DND-41 (cell line): ENCODE measurements around the gene CPNE5.

Source experiments
- ATAC-seq: fragments of 200-7000 bp; cut with Tn5 transposase; 3 replicates; pipeline ENCODE4 v1.9.1; 2021; ENCODE audit warnings: low read depth; ENCODE audit not compliant: insufficient read depth
- DNase-seq: peaks from one replicate; pipeline ENCODE4 v3.0.0-alpha.2; 2020
- H2AFZ ChIP-seq: 2 replicates; pipeline ENCODE4 v1.6.0; 2012; ENCODE audit warnings: low read depth, low read length
- H3K27ac ChIP-seq: 2 replicates; pipeline ENCODE4 v1.5.1; 2012; ENCODE audit warnings: low read length, inconsistent platforms
- H3K27me3 ChIP-seq: fragments of 200-600 bp; sonication (generic); 2 replicates; pipeline ENCODE4 v1.6.0; 2012; ENCODE audit warnings: low read length, mild to moderate bottlenecking, inconsistent platforms; ENCODE audit not compliant: insufficient read depth, poor library complexity
- H3K36me3 ChIP-seq: 2 replicates; pipeline ENCODE4 v1.5.1; 2012; ENCODE audit warnings: low read length, inconsistent platforms; ENCODE audit not compliant: insufficient read depth
- H3K4me1 ChIP-seq: 2 replicates; pipeline ENCODE4 v1.5.1; 2012; ENCODE audit warnings: mild to moderate bottlenecking, low read length; ENCODE audit not compliant: insufficient read depth
- H3K4me2 ChIP-seq: 2 replicates; pipeline ENCODE4 v1.6.0; 2012; ENCODE audit warnings: mild to moderate bottlenecking, moderate library complexity, low read length, inconsistent platforms; ENCODE audit not compliant: insufficient read depth
- H3K4me3 ChIP-seq, 2 experiments: fragments of 200-600 bp in 1 of 2; shearing (Covaris generic) in 1 of 2; 2 replicates each; pipeline ENCODE4 v1.5.1; 2012 to 2016; ENCODE audit warnings: inconsistent platforms in 2 of 2, low read length in 2 of 2, mild to moderate bottlenecking in 2 of 2, low read depth in 1 of 2, moderate library complexity in 1 of 2
- H3K79me2 ChIP-seq: 2 replicates; pipeline ENCODE4 v1.6.0; 2012; ENCODE audit warnings: low read length, inconsistent platforms; ENCODE audit not compliant: insufficient read depth
- H3K9ac ChIP-seq: 2 replicates; pipeline ENCODE4 v1.6.0; 2012; ENCODE audit warnings: low read depth, mild to moderate bottlenecking, inconsistent platforms, low read length, moderate library complexity
- H3K9me3 ChIP-seq: 2 replicates; pipeline ENCODE4 v1.5.1; 2012; ENCODE audit warnings: low read length, moderate library complexity, mild to moderate bottlenecking, inconsistent platforms; ENCODE audit not compliant: insufficient read depth, severe bottlenecking
- H4K20me1 ChIP-seq: 2 replicates; pipeline ENCODE4 v1.6.0; 2012; ENCODE audit warnings: low read length; ENCODE audit not compliant: insufficient read depth
- EZH2 ChIP-seq: IDR thresholded peaks from 3 replicates; pipeline ENCODE4 v1.6.1; 2012; ENCODE audit warnings: borderline replicate concordance, low read depth, mild to moderate bottlenecking, moderate library complexity, low read length, inconsistent platforms; ENCODE audit not compliant: severe bottlenecking
- TF ChIP-seq, protein P1 (sequence below): IDR thresholded peaks from 2 replicates; pipeline ENCODE4 v1.5.1; 2012; ENCODE audit warnings: borderline replicate concordance, low read length, moderate library complexity, mild to moderate bottlenecking; ENCODE audit not compliant: poor library complexity, severe bottlenecking; ENCODE audit errors: extremely low read depth

CPNE5 gene

DNA sequence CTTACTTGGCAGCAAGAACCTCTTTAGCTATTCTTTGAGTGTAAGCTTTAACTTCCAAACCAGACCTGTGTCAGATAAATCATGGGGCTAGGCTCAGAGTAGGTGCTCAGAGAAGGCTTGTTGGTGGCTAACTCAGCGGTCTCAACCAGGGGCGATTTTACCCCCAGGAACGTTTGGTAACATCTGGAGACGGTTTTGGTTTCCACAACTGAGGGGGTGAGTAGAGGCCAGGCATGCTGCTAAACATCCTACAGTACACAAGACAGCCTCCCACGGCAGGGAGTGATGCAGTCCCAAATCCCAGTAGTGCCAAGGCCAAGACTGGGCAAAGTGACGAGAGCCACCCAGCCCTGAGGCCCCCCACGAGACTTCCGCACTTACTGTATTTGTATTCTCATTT, 82.5 kb downstream of the CPNE5 start:
- no peak overlapping the region for H3K4me2 ChIP-seq
- peaks cover 8% of the 10 kb centered on the region; the same call in 1 of the 2 replicates for H3K4me1 ChIP-seq

DNA sequence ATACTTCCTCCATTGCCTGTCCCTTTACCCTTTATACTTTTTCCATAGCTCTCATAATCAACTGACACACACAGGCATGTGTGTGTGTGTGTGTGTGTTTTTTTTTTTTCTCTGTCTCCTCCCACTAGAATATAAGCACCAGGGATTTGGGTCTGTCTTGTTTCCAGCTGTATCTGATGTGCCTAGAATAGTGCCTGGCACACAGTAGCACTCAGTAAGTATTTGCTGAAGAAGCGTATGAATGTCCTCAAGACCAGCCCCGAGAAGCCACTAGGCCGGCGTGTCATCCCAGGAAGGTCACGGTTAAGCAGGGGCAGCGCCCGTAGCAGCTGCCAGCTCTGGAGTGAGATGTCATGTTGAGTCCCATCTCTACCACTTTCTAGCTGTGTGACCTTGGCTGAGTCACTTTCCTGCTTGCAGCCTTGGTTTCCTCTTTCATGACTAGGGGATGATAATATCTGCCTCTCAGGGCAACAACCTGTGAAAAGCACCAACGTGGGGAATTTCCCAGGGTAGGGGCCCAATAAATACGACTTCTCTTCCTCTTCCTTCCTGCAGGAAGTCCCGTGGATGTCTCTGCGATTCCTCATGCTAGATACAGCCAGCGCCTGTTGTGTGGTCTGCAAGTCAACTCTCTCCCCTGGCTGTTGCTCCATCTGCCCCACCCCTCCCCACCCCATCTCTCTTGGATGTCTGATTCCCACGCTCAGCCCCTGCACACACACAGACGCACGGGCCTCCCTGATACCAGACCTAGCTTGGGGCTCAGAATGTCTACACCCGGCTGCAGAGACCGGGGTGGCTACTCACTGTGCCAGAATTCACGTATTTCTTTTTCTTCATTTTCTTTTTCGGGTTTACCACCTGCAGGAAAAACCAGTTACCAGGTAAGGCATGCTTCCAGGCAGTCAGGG, 83.6 kb downstream of the CPNE5 start:
- peaks cover 8% of the 10 kb centered on the region; the same call in 1 of the 2 replicates for H3K4me1 ChIP-seq
- no peaks in the 10 kb centered on the region for H3K79me2 ChIP-seq
- 0 out of 3 replicates have a peak, but pooled peaks have one; percentile 17 for ATAC-seq
- H3K4me2 ChIP-seq, result no peak overlapping the region
- no peak overlapping the region for H2AFZ ChIP-seq
- no peaks in the 10 kb centered on the region for H3K36me3 ChIP-seq
- no peak for DNase-seq
- H3K4me3 ChIP-seq, result no peak overlapping the region
- no peaks in the 10 kb centered on the region for H4K20me1 ChIP-seq
- TF ChIP-seq, protein P1, sequence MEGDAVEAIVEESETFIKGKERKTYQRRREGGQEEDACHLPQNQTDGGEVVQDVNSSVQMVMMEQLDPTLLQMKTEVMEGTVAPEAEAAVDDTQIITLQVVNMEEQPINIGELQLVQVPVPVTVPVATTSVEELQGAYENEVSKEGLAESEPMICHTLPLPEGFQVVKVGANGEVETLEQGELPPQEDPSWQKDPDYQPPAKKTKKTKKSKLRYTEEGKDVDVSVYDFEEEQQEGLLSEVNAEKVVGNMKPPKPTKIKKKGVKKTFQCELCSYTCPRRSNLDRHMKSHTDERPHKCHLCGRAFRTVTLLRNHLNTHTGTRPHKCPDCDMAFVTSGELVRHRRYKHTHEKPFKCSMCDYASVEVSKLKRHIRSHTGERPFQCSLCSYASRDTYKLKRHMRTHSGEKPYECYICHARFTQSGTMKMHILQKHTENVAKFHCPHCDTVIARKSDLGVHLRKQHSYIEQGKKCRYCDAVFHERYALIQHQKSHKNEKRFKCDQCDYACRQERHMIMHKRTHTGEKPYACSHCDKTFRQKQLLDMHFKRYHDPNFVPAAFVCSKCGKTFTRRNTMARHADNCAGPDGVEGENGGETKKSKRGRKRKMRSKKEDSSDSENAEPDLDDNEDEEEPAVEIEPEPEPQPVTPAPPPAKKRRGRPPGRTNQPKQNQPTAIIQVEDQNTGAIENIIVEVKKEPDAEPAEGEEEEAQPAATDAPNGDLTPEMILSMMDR, result no peak
- no peak for TF ChIP-seq EZH2
- H3K27ac ChIP-seq, result no peak overlapping the region
- H3K27me3 ChIP-seq, result no peaks in the 10 kb centered on the region
- H3K9ac ChIP-seq, result no peak overlapping the region
- H3K9me3 ChIP-seq, result no peaks in the 10 kb centered on the region

More for the DNA sequence above, 82.5 kb downstream of the CPNE5 start:
- H3K4me3 ChIP-seq, result no peak overlapping the region
- no peaks in the 10 kb centered on the region for H3K79me2 ChIP-seq
- H3K27ac ChIP-seq, result no peak overlapping the region
- no peak overlapping the region for H3K9ac ChIP-seq
- DNase-seq (no peak), ATAC-seq (no peak)
- no peaks in the 10 kb centered on the region for H3K9me3 ChIP-seq
- H2AFZ ChIP-seq, result no peak overlapping the region
- H3K27me3 ChIP-seq, result no peaks in the 10 kb centered on the region
- no peaks in the 10 kb centered on the region for H4K20me1 ChIP-seq
- TF ChIP-seq, protein P1, result no peak
- TF ChIP-seq EZH2, result no peak
- H3K36me3 ChIP-seq, result no peaks in the 10 kb centered on the region

DNA sequence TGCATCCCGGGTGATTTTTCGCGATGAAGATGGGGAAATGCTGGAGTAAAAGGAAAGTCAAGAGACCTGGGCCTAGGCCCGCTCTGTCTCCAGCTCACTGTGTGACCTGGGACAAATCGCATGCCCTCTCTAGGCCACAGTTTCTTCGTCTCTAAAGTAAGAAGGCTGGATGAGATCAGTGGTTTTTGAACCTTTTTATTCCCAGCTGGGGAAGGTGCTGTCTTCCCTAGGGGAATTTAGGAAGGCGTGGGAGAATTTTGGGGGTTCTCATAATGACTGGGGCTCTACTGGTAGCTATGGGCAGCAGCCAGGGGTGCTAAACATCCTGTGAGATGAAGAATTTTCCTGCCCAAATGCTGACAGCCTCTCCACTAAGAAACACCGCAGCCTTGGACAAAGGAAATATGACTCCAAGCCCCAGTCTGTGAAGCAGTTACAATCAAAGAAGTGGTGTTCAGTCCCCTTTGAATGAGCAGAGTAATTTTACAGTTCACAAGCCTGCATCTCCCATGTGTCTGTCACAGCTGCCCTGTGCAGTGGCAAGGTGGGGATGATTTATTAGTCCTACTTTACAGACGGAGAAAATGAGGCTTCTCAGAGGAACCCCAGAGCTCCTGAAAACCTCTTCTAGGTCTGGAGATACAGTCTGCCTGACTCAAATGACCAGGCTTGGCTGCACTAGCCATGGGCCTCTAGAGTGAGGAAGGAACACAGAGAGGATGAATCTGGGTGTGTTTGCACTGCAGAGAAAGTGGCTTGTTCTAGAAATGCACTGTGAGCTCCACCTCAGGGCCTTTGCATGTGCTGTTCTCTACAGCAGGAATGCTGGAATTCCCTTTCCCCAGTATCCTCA, 84.4 kb downstream of the CPNE5 start:
- Histone ChIP-seq H3K27ac (no peak overlapping the region), H3K36me3 (no peaks in the 10 kb centered on the region), H3K4me3 (no peak overlapping the region), H3K79me2 (no peaks in the 10 kb centered on the region), H3K4me2 (no peak overlapping the region), H2AFZ (no peak overlapping the region), H3K27me3 (no peaks in the 10 kb centered on the region), H3K9ac (no peak overlapping the region), H3K4me1 (peaks cover 8% of the 10 kb centered on the region; the same call in 1 of the 2 replicates), H3K9me3 (no peaks in the 10 kb centered on the region), H4K20me1 (no peaks in the 10 kb centered on the region)
- ATAC-seq (no peak), DNase-seq (no peak)
- no peak for TF ChIP-seq EZH2
- TF ChIP-seq, protein P1, result no peak
